ENCODE results near the gene SLC13A3. TPM values are rescaled to one million over a fixed set of nuclear protein-coding genes. Genes with fewer than 3 reads are reported as not detected.

SLC13A3 gene
- total RNA-seq, 5 donors from 2014 or later (not counting 1 experiment from before 2014, with no cell fraction given): 0.16 to 0.49 (median 0.33) TPM; not detected in 1

DNA sequence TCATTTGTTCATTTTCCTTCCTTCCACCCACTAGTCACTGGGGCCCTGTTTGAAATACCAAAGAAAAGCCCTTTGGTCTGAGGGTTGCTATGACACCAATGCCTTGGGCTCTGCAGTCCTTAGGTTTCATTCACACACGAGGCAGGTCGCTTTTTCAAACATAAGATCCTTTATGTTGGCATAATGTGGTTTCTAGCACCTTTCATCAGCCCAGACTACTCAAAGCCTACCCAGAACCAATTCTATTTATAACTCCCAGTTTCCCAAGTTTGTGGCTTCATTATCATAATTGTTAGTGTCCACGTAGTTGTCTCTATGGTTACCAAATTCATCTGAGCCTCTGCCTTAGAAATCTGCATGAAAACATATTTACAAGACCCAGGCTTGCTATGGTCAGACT, 44.6 kb upstream of the SLC13A3 start:
- ATAC-seq (replicated peaks in 1 of 4): no peak
- Mint-ChIP-seq H3K27me3 (peaks cover 27 to 29% of the 10 kb centered on the region in 2 donors), H3K4me3 (no peak overlapping the region), H3K9me3 (no peaks in the 10 kb centered on the region), H3K4me1 (peaks cover 5 to 7% (median 5%) of the 10 kb centered on the region in 3 donors), H3K27ac (no peak overlapping the region), H3K36me3 (no peaks in the 10 kb centered on the region)
- H3K4me1 ChIP-seq (ENCODE audit: control insufficient read depth in 1 of 2, extremely low read depth in 1 of 2, insufficient read depth in 2 of 2, low read length in 2 of 2): no peaks in the 10 kb centered on the region
- ChIA-PET POLR2A (no interaction called here), CTCF (no interaction called here)
- H3K27me3 ChIP-seq (replicated peaks in 1 of 2; ENCODE audit: control insufficient read depth in 2 of 2, extremely low read depth in 1 of 2, insufficient read depth in 2 of 2, low read length in 1 of 2): peaks cover 0 to 19% of the 10 kb centered on the region in 2 experiments
- no CpG with 5 or more reads among the region's 3 CpGs for WGBS (ENCODE audit: insufficient coverage)
- H3K36me3 ChIP-seq (ENCODE audit: control insufficient read depth in 2 of 2, extremely low read depth in 1 of 2, insufficient read depth in 1 of 2, low read length in 1 of 2): no peaks in the 10 kb centered on the region
- H3K9me3 ChIP-seq: no peaks in the 10 kb centered on the region
- no peak overlapping the region for H3K4me3 ChIP-seq (ENCODE audit: control insufficient read depth in 1 of 2, extremely low read depth in 1 of 2, low read length in 1 of 2)
- no peak overlapping the region for H3K27ac ChIP-seq (ENCODE audit: low read length)
- no peak for DNase-seq

DNA sequence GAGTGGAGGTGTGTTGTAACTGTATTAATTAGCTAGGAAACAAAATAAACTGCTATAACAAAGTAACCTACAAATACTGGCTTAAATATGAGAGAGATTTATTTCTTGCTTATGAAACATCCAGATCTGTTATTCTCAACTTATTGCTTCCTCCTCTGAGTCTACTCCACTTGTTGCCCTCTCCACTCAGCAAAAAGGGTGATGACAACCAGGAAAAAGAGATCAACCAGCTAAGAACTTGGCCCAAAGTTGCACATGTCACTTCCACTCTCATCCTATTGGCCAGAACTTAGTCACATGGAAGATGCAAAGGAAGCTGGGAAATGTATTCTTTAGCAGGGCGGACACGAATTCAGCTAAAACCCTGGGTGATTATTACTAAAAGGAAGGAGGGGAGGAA, 43.2 kb upstream of the SLC13A3 start:
- H3K36me3 ChIP-seq (ENCODE audit: control insufficient read depth in 2 of 2, extremely low read depth in 1 of 2, insufficient read depth in 1 of 2, low read length in 1 of 2): no peaks in the 10 kb centered on the region
- DNase-seq (peak in 2 of 35 experiments; percentile 26 to 32), ATAC-seq (replicated peaks in 1 of 4) (peak in 1 of 4 experiments; percentile 16)
- no CpG with 5 or more reads among the region's 2 CpGs for WGBS (ENCODE audit: insufficient coverage)
- H3K4me3 ChIP-seq (ENCODE audit: control insufficient read depth in 1 of 2, extremely low read depth in 1 of 2, low read length in 1 of 2): no peak overlapping the region
- H3K36me3 Mint-ChIP-seq: no peaks in the 10 kb centered on the region
- H3K27ac ChIP-seq (ENCODE audit: low read length): no peak overlapping the region
- H3K9me3 Mint-ChIP-seq: no peaks in the 10 kb centered on the region
- ChIA-PET POLR2A (no interaction called here), CTCF (interaction anchor here (0.6 to 1.1 kb wide), 2 partner anchors 9 to 35 kb away, joined by 3 read pairs; no protein-coding TSS in a partner anchor)
- H3K27ac Mint-ChIP-seq: no peak overlapping the region
- no peak overlapping the region for H3K4me3 Mint-ChIP-seq
- peaks cover 0 to 12% of the 10 kb centered on the region in 2 experiments for H3K27me3 ChIP-seq (replicated peaks in 1 of 2; ENCODE audit: control insufficient read depth in 2 of 2, extremely low read depth in 1 of 2, insufficient read depth in 2 of 2, low read length in 1 of 2)
- peaks cover 0 to 3% of the 10 kb centered on the region in 2 experiments for H3K4me1 ChIP-seq (ENCODE audit: control insufficient read depth in 1 of 2, extremely low read depth in 1 of 2, insufficient read depth in 2 of 2, low read length in 2 of 2)
- no peaks in the 10 kb centered on the region for H3K9me3 ChIP-seq
- peaks cover 16% of the 10 kb centered on the region in 2 donors for H3K27me3 Mint-ChIP-seq
- H3K4me1 Mint-ChIP-seq: peaks cover 11 to 16% (median 12%) of the 10 kb centered on the region in 3 donors

DNA sequence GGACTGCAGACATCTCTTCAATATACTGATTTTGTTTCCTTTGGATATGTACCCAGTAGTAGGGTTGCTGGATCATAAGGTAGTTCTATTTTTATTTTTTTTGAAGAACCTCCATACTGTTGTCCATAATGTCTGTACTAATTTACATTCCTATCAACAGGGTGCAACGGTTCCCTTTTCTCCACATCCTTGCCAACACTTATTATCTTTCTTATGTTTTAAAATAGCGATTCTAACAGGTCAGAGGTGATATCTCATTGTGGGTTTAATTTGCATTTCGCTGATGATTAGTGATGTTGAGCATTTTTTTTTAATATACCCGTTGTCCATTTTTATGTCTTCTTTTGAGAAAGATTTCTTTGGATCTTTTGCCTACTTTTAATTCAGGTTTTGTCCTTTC, 39.9 kb upstream of the SLC13A3 start:
- Mint-ChIP-seq H3K9me3 (no peaks in the 10 kb centered on the region), H3K36me3 (peaks cover 6% of the 10 kb centered on the region), H3K27me3 (peaks cover 0 to 1% of the 10 kb centered on the region in 2 donors), H3K4me1 (peaks cover 35 to 41% (median 37%) of the 10 kb centered on the region in 3 donors), H3K4me3 (no peak overlapping the region), H3K27ac (no peak overlapping the region)
- peaks cover 0 to 3% of the 10 kb centered on the region in 2 donors for H3K36me3 ChIP-seq (ENCODE audit: control insufficient read depth in 2 of 2, extremely low read depth in 1 of 2, insufficient read depth in 1 of 2, low read length in 1 of 2)
- no peaks in the 10 kb centered on the region for H3K27me3 ChIP-seq (replicated peaks in 1 of 2; ENCODE audit: control insufficient read depth in 2 of 2, extremely low read depth in 1 of 2, insufficient read depth in 2 of 2, low read length in 1 of 2)
- no peak for DNase-seq
- no peaks in the 10 kb centered on the region for H3K9me3 ChIP-seq
- peaks cover 13 to 22% of the 10 kb centered on the region in 2 experiments for H3K4me1 ChIP-seq (ENCODE audit: control insufficient read depth in 1 of 2, extremely low read depth in 1 of 2, insufficient read depth in 2 of 2, low read length in 2 of 2)
- WGBS (ENCODE audit: insufficient coverage): 100% methylated on average over 1 of the region's 4 CpGs
- ChIA-PET CTCF (no interaction called here), POLR2A (no interaction called here)
- no peak for ATAC-seq (replicated peaks in 1 of 4)
- no peak overlapping the region for H3K4me3 ChIP-seq (ENCODE audit: control insufficient read depth in 1 of 2, extremely low read depth in 1 of 2, low read length in 1 of 2)
- H3K27ac ChIP-seq (ENCODE audit: low read length): no peak overlapping the region

DNA sequence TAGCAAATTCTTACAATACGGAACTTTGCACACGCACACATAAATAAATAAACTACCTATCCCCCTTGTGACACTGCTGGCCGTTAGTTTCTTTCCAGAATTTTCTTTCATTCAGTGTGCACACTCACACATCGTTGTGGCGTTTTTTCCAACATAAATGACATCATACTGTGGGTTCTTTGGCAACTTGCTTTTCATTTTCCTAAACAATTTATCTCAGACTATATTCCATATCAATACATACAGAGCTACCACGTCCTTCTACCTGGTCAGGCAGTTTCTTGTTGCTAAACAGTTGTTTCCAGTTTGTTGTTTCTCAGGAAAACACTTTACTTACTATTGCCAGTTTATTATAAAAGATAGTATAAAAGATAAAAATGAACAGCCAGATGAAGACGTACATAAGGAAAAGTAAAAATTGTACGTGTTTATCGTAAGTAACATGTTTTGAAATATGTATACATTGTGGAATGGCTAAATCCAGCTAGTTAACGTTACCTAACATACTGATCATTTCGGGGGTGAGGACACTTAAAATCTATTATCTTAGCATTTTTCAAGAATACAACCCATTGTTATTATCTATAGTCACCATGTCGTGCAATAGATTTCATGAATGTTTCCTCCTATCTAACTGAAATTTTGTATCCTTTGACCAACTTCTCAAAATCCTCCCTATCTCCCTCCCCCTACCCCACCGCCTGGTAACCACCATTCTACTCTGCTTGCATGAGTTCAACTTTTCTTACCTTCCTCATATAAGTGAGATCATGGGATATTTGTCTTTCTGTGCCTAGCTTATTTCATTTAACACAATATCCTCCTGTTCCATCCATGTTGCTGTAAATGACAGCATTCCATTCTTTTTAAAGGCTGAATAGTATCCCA, 39.2 kb upstream of the SLC13A3 start:
- ATAC-seq (replicated peaks in 1 of 4) (no peak), DNase-seq (no peak)
- Mint-ChIP-seq H3K4me1 (peaks cover 42 to 47% (median 44%) of the 10 kb centered on the region in 3 donors), H3K27ac (peak overlapping the region; percentile 25 to 76), H3K27me3 (no peaks in the 10 kb centered on the region), H3K9me3 (no peaks in the 10 kb centered on the region), H3K36me3 (peaks cover 10% of the 10 kb centered on the region), H3K4me3 (peak overlapping the region; percentile 49 to 84 (median 59))
- Histone ChIP-seq H3K27ac (ENCODE audit: low read length) (peak overlapping the region; percentile 78), H3K36me3 (ENCODE audit: control insufficient read depth in 2 of 2, extremely low read depth in 1 of 2, insufficient read depth in 1 of 2, low read length in 1 of 2) (peaks cover 0 to 8% of the 10 kb centered on the region in 2 donors), H3K4me3 (ENCODE audit: control insufficient read depth in 1 of 2, extremely low read depth in 1 of 2, low read length in 1 of 2) (no peak overlapping the region), H3K4me1 (ENCODE audit: control insufficient read depth in 1 of 2, extremely low read depth in 1 of 2, insufficient read depth in 2 of 2, low read length in 2 of 2) (peaks cover 17 to 22% of the 10 kb centered on the region in 2 experiments), H3K9me3 (no peaks in the 10 kb centered on the region), H3K27me3 (replicated peaks in 1 of 2; ENCODE audit: control insufficient read depth in 2 of 2, extremely low read depth in 1 of 2, insufficient read depth in 2 of 2, low read length in 1 of 2) (no peaks in the 10 kb centered on the region)
- POLR2A ChIA-PET: no interaction called here
- CTCF ChIA-PET: interaction anchor here (0.9 to 1.0 kb wide), 2 partner anchors 10 to 676 kb away, joined by 4 read pairs; no protein-coding TSS in a partner anchor
- 77% methylated on average over 10 of the region's 13 CpGs for WGBS (ENCODE audit: insufficient coverage)

DNA sequence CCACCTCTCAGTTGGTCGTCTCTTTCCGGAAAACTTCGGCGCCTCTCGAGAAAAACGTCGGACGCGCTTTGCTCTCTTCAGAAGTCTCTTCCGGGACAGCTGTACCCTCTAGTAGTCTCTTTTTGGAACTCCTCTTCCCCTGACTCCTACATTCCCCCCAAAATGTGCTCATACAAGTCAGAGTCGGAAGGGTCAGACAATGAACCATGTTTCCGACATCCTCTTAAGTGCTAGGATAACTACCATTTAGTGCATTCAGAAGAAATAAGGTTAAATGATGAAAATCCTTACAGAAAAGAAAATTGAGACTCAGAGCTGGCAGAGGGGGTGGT, 38.5 kb upstream of the SLC13A3 start:
- WGBS (ENCODE audit: insufficient coverage): 1% methylated on average over 10 of the region's 12 CpGs
- Histone ChIP-seq H3K27ac (ENCODE audit: low read length) (peak overlapping the region; percentile 78), H3K9me3 (no peaks in the 10 kb centered on the region), H3K4me3 (ENCODE audit: control insufficient read depth in 1 of 2, extremely low read depth in 1 of 2, low read length in 1 of 2) (peak overlapping the region; percentile 95 to 98), H3K36me3 (ENCODE audit: control insufficient read depth in 2 of 2, extremely low read depth in 1 of 2, insufficient read depth in 1 of 2, low read length in 1 of 2) (peaks cover 3 to 11% of the 10 kb centered on the region in 2 donors), H3K4me1 (ENCODE audit: control insufficient read depth in 1 of 2, extremely low read depth in 1 of 2, insufficient read depth in 2 of 2, low read length in 2 of 2) (peaks cover 17 to 22% of the 10 kb centered on the region in 2 experiments), H3K27me3 (replicated peaks in 1 of 2; ENCODE audit: control insufficient read depth in 2 of 2, extremely low read depth in 1 of 2, insufficient read depth in 2 of 2, low read length in 1 of 2) (no peaks in the 10 kb centered on the region)
- ATAC-seq (replicated peaks in 1 of 4) (no peak), DNase-seq (peak in 3 of 35 experiments; percentile 95 to 98 (median 97))
- CTCF ChIA-PET: interaction anchor here (0.9 to 1.0 kb wide), 3 partner anchors 9 to 675 kb away, joined by 3 to 4 read pairs (median 4); no protein-coding TSS in a partner anchor
- Mint-ChIP-seq H3K36me3 (peaks cover 13% of the 10 kb centered on the region), H3K27ac (peak overlapping the region; percentile 92 to 96), H3K27me3 (no peaks in the 10 kb centered on the region), H3K4me1 (peaks cover 48 to 52% (median 51%) of the 10 kb centered on the region in 3 donors), H3K4me3 (peak overlapping the region; percentile 84 to 98 (median 91)), H3K9me3 (no peaks in the 10 kb centered on the region)
- POLR2A ChIA-PET: no interaction called here

DNA sequence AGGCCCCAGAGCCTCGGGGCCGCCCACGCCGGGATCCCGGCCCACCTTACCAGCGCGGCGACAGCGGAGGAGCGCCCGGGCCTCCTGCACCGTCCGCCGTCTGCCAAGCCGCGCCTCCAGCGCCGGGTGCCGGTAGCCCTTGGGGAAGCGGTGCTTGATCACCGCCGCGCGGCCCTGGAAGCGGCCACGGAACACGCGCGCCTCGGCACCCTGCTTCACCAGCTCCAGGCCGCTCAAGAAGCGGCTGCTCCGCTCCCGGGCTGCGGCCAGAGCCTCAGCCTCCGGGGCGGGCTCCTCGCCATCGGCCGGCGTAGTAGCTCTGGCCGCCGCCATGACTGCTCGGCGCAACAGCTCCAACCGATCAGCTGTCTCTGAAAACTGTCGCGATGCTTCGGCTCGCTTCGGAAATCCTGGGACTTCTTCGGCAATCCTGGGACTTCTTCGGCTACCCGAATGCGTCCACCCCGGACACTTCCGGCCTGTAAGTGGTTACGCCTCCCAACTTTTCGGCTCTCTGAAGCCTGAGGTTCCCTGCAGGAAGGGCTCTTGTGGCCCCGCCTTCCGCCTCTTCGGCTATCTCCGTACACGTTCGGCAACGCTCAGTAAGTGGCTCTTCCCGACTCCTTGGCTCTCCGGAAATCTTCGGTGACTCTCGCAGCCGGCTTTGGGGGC, 38.0 kb upstream of the SLC13A3 start, which contains the start of gene TP53RK:
Gene TP53RK, minus strand, starts transcription at position 363 of the 672 bp plus-strand sequence. Its CDS starts 30 bp downstream, at position 333.
- Mint-ChIP-seq H3K27ac (peak within 1 kb of the TSS; percentile 92 to 96), H3K4me1 (peaks cover 47 to 51% (median 50%) of the 10 kb centered on the region in 3 donors), H3K27me3 (no peaks in the 10 kb centered on the region), H3K9me3 (no peaks in the 10 kb centered on the region), H3K4me3 (peak within 1 kb of the TSS; percentile 84 to 98 (median 91)), H3K36me3 (peaks cover 13% of the 10 kb centered on the region)
- DNase-seq (peak in 32 of 35 experiments; percentile 88 to 99 (median 97)), ATAC-seq (replicated peaks in 1 of 4) (peak; percentile 96 to 98 (median 97))
- Histone ChIP-seq H3K4me3 (ENCODE audit: control insufficient read depth in 1 of 2, extremely low read depth in 1 of 2, low read length in 1 of 2) (peak within 1 kb of the TSS; percentile 95 to 98), H3K36me3 (ENCODE audit: control insufficient read depth in 2 of 2, extremely low read depth in 1 of 2, insufficient read depth in 1 of 2, low read length in 1 of 2) (peaks cover 3 to 11% of the 10 kb centered on the region in 2 donors), H3K9me3 (no peaks in the 10 kb centered on the region), H3K27ac (ENCODE audit: low read length) (peak within 1 kb of the TSS; percentile 78), H3K4me1 (ENCODE audit: control insufficient read depth in 1 of 2, extremely low read depth in 1 of 2, insufficient read depth in 2 of 2, low read length in 2 of 2) (peaks cover 17 to 22% of the 10 kb centered on the region in 2 experiments), H3K27me3 (replicated peaks in 1 of 2; ENCODE audit: control insufficient read depth in 2 of 2, extremely low read depth in 1 of 2, insufficient read depth in 2 of 2, low read length in 1 of 2) (no peaks in the 10 kb centered on the region)
- WGBS (ENCODE audit: insufficient coverage): 0% methylated on average over 71 of the region's 71 CpGs
- POLR2A ChIA-PET: no interaction called here
- CTCF ChIA-PET: interaction anchor here (0.9 to 1.0 kb wide), 3 partner anchors 9 to 675 kb away, joined by 3 to 4 read pairs (median 4); no protein-coding TSS in a partner anchor
